ENCODE measurements around the gene GALNT2. TPM values are rescaled to one million over a fixed set of nuclear protein-coding genes. Genes with fewer than 3 reads are reported as not detected.

Gene GALNT2
- total and polyA plus RNA-seq, 4 donors: 47.5 to 182 (median 114) TPM

GRCh38 chr1:230191855-230192254, 124.8 kb downstream of the GALNT2 start (continued):
- TF ChIP-seq TAF1 (conservative IDR thresholded peaks at IDR 0.05): no peak
- TF ChIP-seq REST (IDR thresholded peaks at IDR 0.05): no peak
- TF ChIP-seq RAD21 (IDR thresholded peaks at IDR 0.05): no peak
- TF ChIP-seq HNF4G (IDR thresholded peaks at IDR 0.05): no peak
- TF ChIP-seq NR2F2 (IDR thresholded peaks at IDR 0.05): no peak

DNA sequence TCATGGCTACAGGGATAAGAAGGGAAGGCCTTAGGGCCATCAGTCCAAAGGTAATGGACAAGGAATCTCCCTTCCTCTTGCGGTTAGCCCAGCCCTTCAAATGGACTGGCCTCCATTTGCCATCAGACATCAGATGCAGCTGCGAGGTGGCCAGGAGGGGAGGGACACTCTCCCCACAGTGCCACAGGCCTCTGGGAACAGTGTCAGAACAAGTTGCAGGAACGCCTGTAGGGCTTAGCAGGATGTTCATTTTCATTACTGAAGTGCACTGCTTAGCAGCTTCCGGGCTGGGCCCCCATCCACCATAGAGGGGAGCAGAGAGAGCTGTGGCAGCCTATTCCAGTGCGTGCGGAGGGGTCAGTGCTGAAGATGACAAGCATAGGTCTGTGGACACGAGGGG, 127.5 kb downstream of the GALNT2 start:
- Histone ChIP-seq H3K9ac (ENCODE audit: low read depth in 1 of 2, low read length in 2 of 2) (no peak overlapping the region), H3K27me3 (ENCODE audit: control insufficient read depth in 4 of 4, insufficient read depth in 4 of 4, low read length in 3 of 4) (no peaks in the 10 kb centered on the region), H3K36me3 (ENCODE audit: control insufficient read depth in 4 of 4, insufficient read depth in 3 of 4, low read depth in 1 of 4, low read length in 3 of 4) (peaks cover 0 to 7% (median 4%) of the 10 kb centered on the region in 4 donors), H3K9me3 (ENCODE audit: control insufficient read depth in 4 of 4, low read length in 3 of 4) (no peaks in the 10 kb centered on the region), H3K4me3 (ENCODE audit: low read depth in 1 of 3, low read length in 3 of 3) (no peak overlapping the region), H3K27ac (ENCODE audit: low read depth in 1 of 2, low read length in 2 of 2) (no peak overlapping the region), H3K4me1 (ENCODE audit: control insufficient read depth in 4 of 4, insufficient read depth in 4 of 4, low read length in 3 of 4) (no peaks in the 10 kb centered on the region)
- WGBS: 94% methylated on average over 7 of the region's 7 CpGs
- DNase-seq (ENCODE audit: low spot score): no peak
- TF ChIP-seq FOXA1 (IDR thresholded peaks at IDR 0.05) (no peak), RAD21 (IDR thresholded peaks at IDR 0.05) (no peak), CTCF (IDR thresholded peaks at IDR 0.05; ENCODE audit: low read depth, low read length, missing input control) (no peak), HNF4A (conservative IDR thresholded peaks at IDR 0.05) (no peak), YY1 (IDR thresholded peaks at IDR 0.05) (no peak)

DNA sequence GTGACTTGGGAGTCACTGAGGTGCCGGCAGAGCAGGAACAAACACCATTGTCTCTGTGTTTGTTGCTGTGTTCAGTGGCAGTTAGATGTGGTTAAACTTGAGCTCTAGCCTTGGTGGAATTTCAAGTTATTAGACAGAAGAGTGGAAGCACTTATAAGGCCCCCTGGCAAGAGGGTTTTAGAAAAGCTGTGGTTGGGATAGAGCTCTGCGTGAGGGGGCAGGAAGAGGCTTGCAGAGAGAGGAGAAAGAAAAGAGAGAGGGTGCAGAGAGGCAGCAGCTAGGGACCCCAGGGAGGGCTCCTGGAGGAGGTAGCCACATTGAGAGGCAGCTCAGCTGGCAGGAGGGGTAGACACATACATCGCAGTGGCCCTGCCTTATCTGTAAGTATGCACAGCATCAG, 128.2 kb downstream of the GALNT2 start:
- no peak overlapping the region for H3K9ac ChIP-seq (ENCODE audit: low read depth in 1 of 2, low read length in 2 of 2)
- TF ChIP-seq EGR1 (IDR thresholded peaks at IDR 0.05; ENCODE audit: low read depth in 2 of 2): no peak
- DNase-seq (ENCODE audit: low spot score): no peak
- 66% methylated on average over 3 of the region's 3 CpGs for WGBS
- H3K27ac ChIP-seq (ENCODE audit: low read depth in 1 of 2, low read length in 2 of 2): no peak overlapping the region
- no peak overlapping the region for H3K4me3 ChIP-seq (ENCODE audit: low read depth in 1 of 3, low read length in 3 of 3)
- H3K9me3 ChIP-seq (ENCODE audit: control insufficient read depth in 4 of 4, low read length in 3 of 4): no peaks in the 10 kb centered on the region
- peaks cover 0 to 7% (median 4%) of the 10 kb centered on the region in 4 donors for H3K36me3 ChIP-seq (ENCODE audit: control insufficient read depth in 4 of 4, insufficient read depth in 3 of 4, low read depth in 1 of 4, low read length in 3 of 4)
- no peaks in the 10 kb centered on the region for H3K27me3 ChIP-seq (ENCODE audit: control insufficient read depth in 4 of 4, insufficient read depth in 4 of 4, low read length in 3 of 4)
- H3K4me1 ChIP-seq (ENCODE audit: control insufficient read depth in 4 of 4, insufficient read depth in 4 of 4, low read length in 3 of 4): no peaks in the 10 kb centered on the region

DNA sequence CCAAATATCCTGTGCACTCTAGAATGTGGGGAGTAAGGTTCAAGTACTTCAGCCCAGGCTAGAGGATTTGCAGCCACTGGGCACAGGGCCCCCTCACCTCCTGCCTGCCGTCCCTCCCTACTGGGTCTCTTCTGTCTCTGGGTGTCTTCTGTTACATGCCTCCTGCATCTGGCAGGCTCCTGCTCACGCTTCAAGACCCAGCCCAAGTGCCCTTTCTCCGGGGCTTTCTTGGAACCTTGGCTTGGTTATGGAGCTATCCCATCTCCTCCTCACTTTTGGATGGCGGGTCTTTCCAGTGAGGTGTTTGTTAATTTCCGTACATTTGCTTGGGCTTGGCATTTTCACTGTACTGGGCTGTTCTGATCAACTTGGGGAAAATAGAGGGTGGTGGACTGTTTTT, 129.0 kb downstream of the GALNT2 start:
- H3K9ac ChIP-seq (ENCODE audit: low read depth in 1 of 2, low read length in 2 of 2): no peak overlapping the region
- WGBS: 98% methylated on average over 5 of the region's 5 CpGs
- H3K4me3 ChIP-seq (ENCODE audit: low read depth in 1 of 3, low read length in 3 of 3): no peak overlapping the region
- no peak for DNase-seq (ENCODE audit: low spot score)
- no peaks in the 10 kb centered on the region for H3K4me1 ChIP-seq (ENCODE audit: control insufficient read depth in 4 of 4, insufficient read depth in 4 of 4, low read length in 3 of 4)
- H3K36me3 ChIP-seq (ENCODE audit: control insufficient read depth in 4 of 4, insufficient read depth in 3 of 4, low read depth in 1 of 4, low read length in 3 of 4): peaks cover 0 to 11% (median 5%) of the 10 kb centered on the region in 4 donors
- no peaks in the 10 kb centered on the region for H3K9me3 ChIP-seq (ENCODE audit: control insufficient read depth in 4 of 4, low read length in 3 of 4)
- no peak overlapping the region for H3K27ac ChIP-seq (ENCODE audit: low read depth in 1 of 2, low read length in 2 of 2)
- no peaks in the 10 kb centered on the region for H3K27me3 ChIP-seq (ENCODE audit: control insufficient read depth in 4 of 4, insufficient read depth in 4 of 4, low read length in 3 of 4)
- TF ChIP-seq FOXA1 (IDR thresholded peaks at IDR 0.05) (no peak), REST (IDR thresholded peaks at IDR 0.05) (no peak), YY1 (IDR thresholded peaks at IDR 0.05) (no peak), JUND (IDR thresholded peaks at IDR 0.05) (no peak), TAF1 (conservative IDR thresholded peaks at IDR 0.05) (no peak), RXRA (IDR thresholded peaks at IDR 0.05) (no peak), EGR1 (IDR thresholded peaks at IDR 0.05; ENCODE audit: low read depth in 2 of 2) (no peak), HNF4G (IDR thresholded peaks at IDR 0.05) (no peak), HNF4A (conservative IDR thresholded peaks at IDR 0.05) (no peak), RAD21 (IDR thresholded peaks at IDR 0.05) (no peak), FOXA2 (IDR thresholded peaks at IDR 0.05) (no peak), ATF3 (IDR thresholded peaks at IDR 0.05) (no peak)
- TF ChIP-seq, protein P1, sequence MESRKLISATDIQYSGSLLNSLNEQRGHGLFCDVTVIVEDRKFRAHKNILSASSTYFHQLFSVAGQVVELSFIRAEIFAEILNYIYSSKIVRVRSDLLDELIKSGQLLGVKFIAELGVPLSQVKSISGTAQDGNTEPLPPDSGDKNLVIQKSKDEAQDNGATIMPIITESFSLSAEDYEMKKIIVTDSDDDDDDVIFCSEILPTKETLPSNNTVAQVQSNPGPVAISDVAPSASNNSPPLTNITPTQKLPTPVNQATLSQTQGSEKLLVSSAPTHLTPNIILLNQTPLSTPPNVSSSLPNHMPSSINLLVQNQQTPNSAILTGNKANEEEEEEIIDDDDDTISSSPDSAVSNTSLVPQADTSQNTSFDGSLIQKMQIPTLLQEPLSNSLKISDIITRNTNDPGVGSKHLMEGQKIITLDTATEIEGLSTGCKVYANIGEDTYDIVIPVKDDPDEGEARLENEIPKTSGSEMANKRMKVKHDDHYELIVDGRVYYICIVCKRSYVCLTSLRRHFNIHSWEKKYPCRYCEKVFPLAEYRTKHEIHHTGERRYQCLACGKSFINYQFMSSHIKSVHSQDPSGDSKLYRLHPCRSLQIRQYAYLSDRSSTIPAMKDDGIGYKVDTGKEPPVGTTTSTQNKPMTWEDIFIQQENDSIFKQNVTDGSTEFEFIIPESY (IDR thresholded peaks at IDR 0.05): no peak
